Keratinocyte (primary cell): Measurements from ENCODE around the gene MED17.

Experiments
- EZH2 ChIP-seq: IDR thresholded peaks from one replicate; pipeline ENCODE4 v1.6.1; 2012; ENCODE audit warnings: inconsistent platforms, mild to moderate bottlenecking, low read length, moderate library complexity
- TF ChIP-seq, protein P1 (sequence below), 3 experiments: IDR thresholded peaks in 1 of 3; conservative IDR thresholded peaks in 1 of 3; optimal IDR thresholded peaks in 1 of 3; 2 replicates in 2 of 3; 3 replicates in 1 of 3; pipeline versions ENCODE3 to v1.5.1; 2011; ENCODE audit warnings: low read length in 3 of 3, mild to moderate bottlenecking in 3 of 3, moderate library complexity in 2 of 3, control low read depth in 1 of 3, inconsistent platforms in 1 of 3; ENCODE audit not compliant: insufficient read depth in 2 of 3; ENCODE audit errors: extremely low read depth in 1 of 3

DNA sequence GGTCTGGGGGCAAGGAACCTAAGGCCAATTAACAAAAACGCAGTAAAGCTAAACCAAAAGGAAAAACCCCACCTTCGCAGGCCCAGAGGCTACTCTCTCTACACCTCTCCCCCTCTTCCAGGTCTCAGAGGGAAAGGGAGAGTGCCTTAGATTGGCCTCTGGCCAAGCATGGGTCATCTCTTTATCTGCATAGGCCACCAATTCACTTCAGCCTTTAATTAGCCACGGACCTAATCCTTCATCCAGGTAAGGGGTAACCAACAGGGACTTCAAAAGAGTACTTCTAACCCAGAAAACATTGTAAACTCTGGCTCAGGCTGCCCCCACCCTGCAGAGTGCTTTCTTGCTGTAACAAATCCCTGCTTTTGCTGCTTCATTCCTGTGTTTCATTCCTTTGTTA lies 56.9 kb downstream of the MED17 start:
- TF ChIP-seq, protein P1, sequence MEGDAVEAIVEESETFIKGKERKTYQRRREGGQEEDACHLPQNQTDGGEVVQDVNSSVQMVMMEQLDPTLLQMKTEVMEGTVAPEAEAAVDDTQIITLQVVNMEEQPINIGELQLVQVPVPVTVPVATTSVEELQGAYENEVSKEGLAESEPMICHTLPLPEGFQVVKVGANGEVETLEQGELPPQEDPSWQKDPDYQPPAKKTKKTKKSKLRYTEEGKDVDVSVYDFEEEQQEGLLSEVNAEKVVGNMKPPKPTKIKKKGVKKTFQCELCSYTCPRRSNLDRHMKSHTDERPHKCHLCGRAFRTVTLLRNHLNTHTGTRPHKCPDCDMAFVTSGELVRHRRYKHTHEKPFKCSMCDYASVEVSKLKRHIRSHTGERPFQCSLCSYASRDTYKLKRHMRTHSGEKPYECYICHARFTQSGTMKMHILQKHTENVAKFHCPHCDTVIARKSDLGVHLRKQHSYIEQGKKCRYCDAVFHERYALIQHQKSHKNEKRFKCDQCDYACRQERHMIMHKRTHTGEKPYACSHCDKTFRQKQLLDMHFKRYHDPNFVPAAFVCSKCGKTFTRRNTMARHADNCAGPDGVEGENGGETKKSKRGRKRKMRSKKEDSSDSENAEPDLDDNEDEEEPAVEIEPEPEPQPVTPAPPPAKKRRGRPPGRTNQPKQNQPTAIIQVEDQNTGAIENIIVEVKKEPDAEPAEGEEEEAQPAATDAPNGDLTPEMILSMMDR (optimal IDR thresholded peaks at IDR 0.05 in 1 of 3, IDR thresholded peaks at IDR 0.05 in 1 of 3, conservative IDR thresholded peaks at IDR 0.05 in 1 of 3; ENCODE audit: extremely low read depth in 1 of 3, insufficient read depth in 2 of 3, low read length in 3 of 3), result no peak
- no peak for TF ChIP-seq EZH2
